GM21528 (cell line): ENCODE measurements around the gene LRRN3.
A peak's percentile ranks its signal among the peaks of the same experiment; 100 is the strongest.
"Not testable (repeated sequence)": the region's sequence is repeated elsewhere in the genome, so short reads cannot be mapped to it uniquely, and the experiment has no call there.

Experiments used
- ATAC-seq: cut with Tn5 transposase; IDR thresholded peaks from one replicate; pipeline ENCODE4 v1.9.1; 2021; ENCODE audit warnings: mild to moderate bottlenecking, moderate library complexity; ENCODE audit not compliant: unreplicated experiment, low FRiP score

The LRRN3 gene

GRCh38 chr7:111090846-111091245 lies at the start of gene LRRN3:
LRRN3 (plus strand) TSS chr7:111091127; CDS start chr7:111122773, 31,646 bp downstream.
- no peak for ATAC-seq

GRCh38 chr7:111041577-111041976 lies 49.4 kb upstream of the LRRN3 start:
- ATAC-seq, result no peak

- no peak for ATAC-seq
Observed at GRCh38 chr7:111042842-111043241, 48.1 kb upstream of the LRRN3 start.

GRCh38 chr7:111043561-111043960 lies 47.4 kb upstream of the LRRN3 start:
- ATAC-seq, result peak; percentile 94

- no peak for ATAC-seq
Observed at GRCh38 chr7:111045449-111045848, 45.5 kb upstream of the LRRN3 start.

GRCh38 chr7:111047595-111047994 lies 43.3 kb upstream of the LRRN3 start:
- no peak for ATAC-seq

GRCh38 chr7:111049971-111050680 lies 40.8 kb upstream of the LRRN3 start:
- no peak for ATAC-seq

GRCh38 chr7:111050875-111051416 lies 40.0 kb upstream of the LRRN3 start:
- ATAC-seq, result no peak

- ATAC-seq, result no peak
Observed at GRCh38 chr7:111051832-111052231, 39.1 kb upstream of the LRRN3 start.

GRCh38 chr7:111053035-111053434 lies 37.9 kb upstream of the LRRN3 start:
- ATAC-seq, result no peak

- no peak for ATAC-seq
Observed at GRCh38 chr7:111056371-111056770, 34.6 kb upstream of the LRRN3 start.

GRCh38 chr7:111057066-111057465 lies 33.9 kb upstream of the LRRN3 start:
- no peak for ATAC-seq

- no peak for ATAC-seq
Observed at GRCh38 chr7:111059833-111060232, 31.1 kb upstream of the LRRN3 start.

GRCh38 chr7:111063166-111063565 lies 27.8 kb upstream of the LRRN3 start:
- ATAC-seq, result no peak

- no peak for ATAC-seq
Observed at GRCh38 chr7:111067251-111067650, 23.7 kb upstream of the LRRN3 start.

- no peak for ATAC-seq
Observed at GRCh38 chr7:111067682-111068081, 23.2 kb upstream of the LRRN3 start.

- ATAC-seq, result no peak
Observed at GRCh38 chr7:111068618-111069017, 22.3 kb upstream of the LRRN3 start.

GRCh38 chr7:111071556-111071955 lies 19.4 kb upstream of the LRRN3 start:
- no peak for ATAC-seq

- not testable (repeated sequence) for ATAC-seq
Observed at GRCh38 chr7:111072658-111073057, 18.3 kb upstream of the LRRN3 start.

- no peak for ATAC-seq
Observed at GRCh38 chr7:111074071-111074747, 16.7 kb upstream of the LRRN3 start.

GRCh38 chr7:111074748-111075146 lies 16.2 kb upstream of the LRRN3 start:
- no peak for ATAC-seq

GRCh38 chr7:111075498-111075897 lies 15.4 kb upstream of the LRRN3 start:
- no peak for ATAC-seq
